WTC11 (cell line): Measurements from ENCODE around the gene FAM13A. TPM values are rescaled to one million over a fixed set of nuclear protein-coding genes. Genes with fewer than 3 reads are reported as not detected.

ENCODE experiments used
- AFF4 ChIP-seq: sonication (generic); formaldehyde crosslinking; IDR thresholded peaks from 2 replicates; pipeline ENCODE4 v1.8.1; 2023; ENCODE audit warnings: mild to moderate bottlenecking, missing genetic modification reagents, borderline replicate concordance
- AR ChIP-seq: fragments of 250-450 bp; sonication (Bioruptor Pico); IDR thresholded peaks from 2 replicates; pipeline ENCODE4 v1.9.0; 2021; ENCODE audit warnings: mild to moderate bottlenecking
- ATF3 ChIP-seq: sonication (generic); formaldehyde crosslinking; conservative IDR thresholded peaks from 2 replicates; pipeline ENCODE4 v1.8.1; 2022; ENCODE audit warnings: mild to moderate bottlenecking, missing genetic modification reagents
- CTCF ChIP-seq: fragments of 200-600 bp; IDR thresholded peaks from 2 replicates; pipeline ENCODE4 v1.8.0; 2022; ENCODE audit warnings: antibody characterized with exemption
- ELF4 ChIP-seq: sonication (generic); formaldehyde crosslinking; IDR thresholded peaks from 2 replicates; pipeline ENCODE4 v1.8.1; 2022; ENCODE audit warnings: low read depth, mild to moderate bottlenecking, moderate library complexity, missing genetic modification reagents
- ESRRA ChIP-seq: sonication (generic); formaldehyde crosslinking; IDR thresholded peaks from 2 replicates; pipeline ENCODE4 v1.8.1; 2022; ENCODE audit warnings: mild to moderate bottlenecking, missing genetic modification reagents, borderline replicate concordance
- FOXK1 ChIP-seq: sonication (generic); formaldehyde crosslinking; IDR thresholded peaks from 2 replicates; pipeline ENCODE4 v1.8.0; 2022; ENCODE audit warnings: mild to moderate bottlenecking, moderate library complexity, missing genetic modification reagents
- FOXP1 ChIP-seq: sonication (generic); formaldehyde crosslinking; IDR thresholded peaks from 2 replicates; pipeline ENCODE4 v1.8.0; 2022; ENCODE audit warnings: missing genetic modification reagents, mild to moderate bottlenecking, moderate library complexity, borderline replicate concordance
- GABPB1 ChIP-seq: sonication (generic); formaldehyde crosslinking; IDR thresholded peaks from 2 replicates; pipeline ENCODE4 v1.8.1; 2023; ENCODE audit warnings: mild to moderate bottlenecking, missing genetic modification reagents
- HMGXB4 ChIP-seq: sonication (generic); formaldehyde crosslinking; IDR thresholded peaks from 2 replicates; pipeline ENCODE4 v1.8.1; 2023; ENCODE audit warnings: mild to moderate bottlenecking, moderate library complexity, missing genetic modification reagents
- IRF2 ChIP-seq: sonication (generic); formaldehyde crosslinking; IDR thresholded peaks from 2 replicates; pipeline ENCODE4 v1.8.0; 2022; ENCODE audit warnings: low read depth, missing genetic modification reagents, borderline replicate concordance
- JUN ChIP-seq: sonication (generic); formaldehyde crosslinking; IDR thresholded peaks from 2 replicates; pipeline ENCODE4 v1.8.0; 2023; ENCODE audit warnings: mild to moderate bottlenecking, missing genetic modification reagents
- KAT7 ChIP-seq: sonication (generic); formaldehyde crosslinking; IDR thresholded peaks from 2 replicates; pipeline ENCODE4 v1.8.1; 2023; ENCODE audit warnings: missing genetic modification reagents, mild to moderate bottlenecking, borderline replicate concordance
- MXD4 ChIP-seq: fragments of 250-450 bp; sonication (Bioruptor Pico); IDR thresholded peaks from 2 replicates; pipeline ENCODE4 v1.8.0; 2021; ENCODE audit warnings: mild to moderate bottlenecking, moderate library complexity, borderline replicate concordance
- MYBL2 ChIP-seq: sonication (generic); formaldehyde crosslinking; IDR thresholded peaks from 2 replicates; pipeline ENCODE4 v1.8.1; 2023; ENCODE audit warnings: mild to moderate bottlenecking, moderate library complexity, missing genetic modification reagents
- NR1H2 ChIP-seq: sonication (generic); formaldehyde crosslinking; IDR thresholded peaks from 2 replicates; pipeline ENCODE4 v1.9.0; 2021; ENCODE audit warnings: mild to moderate bottlenecking, moderate library complexity, missing genetic modification reagents
- NR2C2 ChIP-seq: sonication (generic); formaldehyde crosslinking; IDR thresholded peaks from 2 replicates; pipeline ENCODE4 v1.8.0; 2022; ENCODE audit warnings: mild to moderate bottlenecking, missing genetic modification reagents
- RELA ChIP-seq: sonication (generic); formaldehyde crosslinking; IDR thresholded peaks from 2 replicates; pipeline ENCODE4 v1.8.1; 2022; ENCODE audit warnings: missing genetic modification reagents, mild to moderate bottlenecking, borderline replicate concordance
- RORB ChIP-seq: fragments of 250-450 bp; sonication (Bioruptor Pico); IDR thresholded peaks from 2 replicates; pipeline ENCODE4 v1.9.0; 2021; ENCODE audit warnings: mild to moderate bottlenecking
- SOX15 ChIP-seq: fragments of 250-450 bp; sonication (Bioruptor Pico); IDR thresholded peaks from 2 replicates; pipeline ENCODE4 v1.9.0; 2021; ENCODE audit warnings: mild to moderate bottlenecking
- TCF7 ChIP-seq: sonication (generic); formaldehyde crosslinking; IDR thresholded peaks from 2 replicates; pipeline ENCODE4 v1.8.0; 2022; ENCODE audit warnings: mild to moderate bottlenecking, low read depth, missing genetic modification reagents, moderate library complexity
- TEAD1 ChIP-seq: sonication (generic); formaldehyde crosslinking; IDR thresholded peaks from 2 replicates; pipeline ENCODE4 v1.8.0; 2022; ENCODE audit warnings: mild to moderate bottlenecking, missing genetic modification reagents
- TEAD4 ChIP-seq: sonication (generic); formaldehyde crosslinking; IDR thresholded peaks from 2 replicates; pipeline ENCODE4 v1.8.0; 2022; ENCODE audit warnings: mild to moderate bottlenecking, missing genetic modification reagents
- TP53 ChIP-seq: sonication (generic); formaldehyde crosslinking; IDR thresholded peaks from 2 replicates; pipeline ENCODE4 v1.8.1; 2023; ENCODE audit warnings: mild to moderate bottlenecking, missing genetic modification reagents
- ZBTB43 ChIP-seq: sonication (generic); formaldehyde crosslinking; IDR thresholded peaks from 2 replicates; pipeline ENCODE4 v1.8.1; 2023; ENCODE audit warnings: mild to moderate bottlenecking, missing genetic modification reagents
- ZMAT4 ChIP-seq: fragments of 250-450 bp; sonication (Bioruptor Pico); IDR thresholded peaks from 2 replicates; pipeline ENCODE4 v1.9.0; 2021; ENCODE audit warnings: mild to moderate bottlenecking
- ZNF416 ChIP-seq: fragments of 250-450 bp; sonication (Bioruptor Pico); IDR thresholded peaks from 2 replicates; pipeline ENCODE4 v1.9.0; 2021; ENCODE audit warnings: mild to moderate bottlenecking, inconsistent platforms
- ZNF423 ChIP-seq: fragments of 250-450 bp; sonication (Bioruptor Pico); IDR thresholded peaks from 2 replicates; pipeline ENCODE4 v2.1.2; 2022; ENCODE audit warnings: mild to moderate bottlenecking, moderate library complexity
- total RNA-seq: library from RNA; stranded (reverse); gene quantifications from 3 replicates; pipeline ENCODE4 v1.2.3, GENCODE V29; 2021

Gene FAM13A
- total RNA-seq, 1 experiment from 2014 or later, result 14.6 TPM

- TF ChIP-seq CTCF, result no peak
- no peak for TF ChIP-seq HMGXB4 (CRISPR knock-in tag)
- no peak for TF ChIP-seq SOX15 (CRISPR knock-in tag)
- TF ChIP-seq ZBTB43 (CRISPR knock-in tag), result no peak
- no peak for TF ChIP-seq ZNF423
- no peak for TF ChIP-seq MYBL2
- no peak for TF ChIP-seq JUN (CRISPR knock-in tag)
- no peak for TF ChIP-seq RELA (CRISPR knock-in tag)
- no peak for TF ChIP-seq ZNF416 (CRISPR knock-in tag)
- no peak for TF ChIP-seq TCF7 (CRISPR knock-in tag)
- TF ChIP-seq ZMAT4 (CRISPR knock-in tag), result no peak
- TF ChIP-seq AFF4 (CRISPR knock-in tag), result no peak
- no peak for TF ChIP-seq MXD4
- TF ChIP-seq GABPB1, result no peak
- TF ChIP-seq ESRRA (CRISPR knock-in tag), result no peak
- TF ChIP-seq TEAD1 (CRISPR knock-in tag), result peak; percentile 32; the same call in 1 of the 2 replicates
- 0 out of 2 replicates have a peak, but pooled peaks have one; percentile 46 for TF ChIP-seq FOXK1 (CRISPR knock-in tag)
- TF ChIP-seq NR1H2 (CRISPR knock-in tag), result no peak
- no peak for TF ChIP-seq FOXP1 (CRISPR knock-in tag)
- no peak for TF ChIP-seq RORB (CRISPR knock-in tag)
- no peak for TF ChIP-seq TP53
- no peak for TF ChIP-seq ATF3 (CRISPR knock-in tag)
- TF ChIP-seq TEAD4 (CRISPR knock-in tag), result no peak
- no peak for TF ChIP-seq AR (CRISPR knock-in tag)
- no peak for TF ChIP-seq ELF4 (CRISPR knock-in tag)
- no peak for TF ChIP-seq KAT7
- peak; percentile 35; the same call in 1 of the 2 replicates for TF ChIP-seq NR2C2 (CRISPR knock-in tag)
- no peak for TF ChIP-seq IRF2
Measured at GRCh38 chr4:88823058-88823919, 233.7 kb downstream of the FAM13A start (continued).
